B cell (primary cell): Measurements from ENCODE around the gene GP1BB. TPM values are rescaled to one million over a fixed set of nuclear protein-coding genes. Genes with fewer than 3 reads are reported as not detected.

Experiments
- ATAC-seq: fragments of 200-7000 bp; cut with Tn5 transposase; one replicate; pipeline ENCODE4 v1.10.0; 2021; ENCODE audit warnings: low read depth, mild to moderate bottlenecking, moderate number of reproducible peaks, moderate library complexity
- CTCF ChIA-PET: fragments of 350-600 bp; sonication (Branson Sonifier 250); formaldehyde crosslinking; loops from one replicate; lab custom pipeline; 2021; ENCODE audit warnings: antibody characterized with exemption, inconsistent platforms; lab: Charles Lee
- POLR2A ChIA-PET: fragments of 350-600 bp; sonication (Branson Sonifier 250); formaldehyde crosslinking; loops from one replicate; lab custom pipeline; 2021; ENCODE audit warnings: antibody characterized with exemption; lab: Charles Lee
- DNase-seq: peaks from one replicate; pipeline ENCODE4 v3.0.0; 2013
- H2AFZ ChIP-seq: 2 replicates; pipeline ENCODE4 v1.6.1; 2012; ENCODE audit warnings: mild to moderate bottlenecking, low read depth, low read length; ENCODE audit not compliant: insufficient read depth, poor library complexity, severe bottlenecking
- H3K27ac ChIP-seq, 2 donors: 1 replicate in 1 of 2; 2 replicates in 1 of 2; pipeline ENCODE4 v1.5.1; 2012 to 2013; ENCODE audit warnings: low read length in 2 of 2, mild to moderate bottlenecking in 2 of 2, moderate library complexity in 1 of 2
- H3K27me3 ChIP-seq, 4 experiments: fragments of 200-600 bp in 1 of 4; sonication (generic) in 1 of 4; replicated peaks in 1 of 4; 1 replicate in 2 of 4; 2 replicates in 2 of 4; pipeline versions ENCODE4 v1.6.1 to v1.7.0; 2013 to 2016; ENCODE audit warnings: low read length in 3 of 4, mild to moderate bottlenecking in 2 of 4, mixed read lengths in 1 of 4, moderate library complexity in 1 of 4; ENCODE audit not compliant: insufficient read depth in 4 of 4, control insufficient read depth in 3 of 4; ENCODE audit errors: control extremely low read depth in 1 of 4
- H3K36me3 ChIP-seq, 2 experiments: replicated peaks in 1 of 2; 1 replicate in 1 of 2; 2 replicates in 1 of 2; pipeline versions ENCODE4 v1.6.1 to v1.7.1; 2013; ENCODE audit warnings: low read length in 1 of 2; ENCODE audit not compliant: insufficient read depth in 2 of 2, control insufficient read depth in 1 of 2; ENCODE audit errors: control extremely low read depth in 1 of 2, extremely low read depth in 1 of 2
- H3K4me1 ChIP-seq, 2 donors: fragments of 200-600 bp in 1 of 2; sonication (generic) in 1 of 2; 1 replicate in 1 of 2; 2 replicates in 1 of 2; pipeline versions ENCODE4 v1.5.1 to v1.6.1; 2013 to 2017; ENCODE audit warnings: low read length in 2 of 2; ENCODE audit not compliant: control insufficient read depth in 2 of 2, insufficient read depth in 2 of 2
- H3K4me2 ChIP-seq: replicated peaks from 2 replicates; pipeline ENCODE3; 2012; ENCODE audit warnings: mild to moderate bottlenecking, low read depth, low read length; ENCODE audit not compliant: poor library complexity, severe bottlenecking
- H3K4me3 ChIP-seq, 5 experiments: fragments of 200-600 bp in 1 of 5; sonication (generic) in 1 of 5; 1 replicate in 3 of 5; 2 replicates in 2 of 5; pipeline versions ENCODE4 v1.5.1 to v1.7.0; 2011 to 2016; ENCODE audit warnings: low read length in 4 of 5, mild to moderate bottlenecking in 4 of 5, low read depth in 2 of 5, control low read depth in 1 of 5, moderate library complexity in 1 of 5; ENCODE audit not compliant: insufficient read depth in 1 of 5; ENCODE audit errors: control extremely low read depth in 1 of 5, extremely low read depth in 1 of 5
- H3K79me2 ChIP-seq: fragments of 200-600 bp; sonication (generic); one replicate; pipeline ENCODE4 v1.6.0; 2016; ENCODE audit warnings: low read length; ENCODE audit not compliant: control insufficient read depth, insufficient read depth
- H3K9ac ChIP-seq: fragments of 200-600 bp; sonication (generic); 2 replicates; pipeline ENCODE4 v1.6.1; 2017; ENCODE audit warnings: mild to moderate bottlenecking, low read length, moderate library complexity
- H3K9me3 ChIP-seq, 3 donors: one replicate each; pipeline versions ENCODE4 v1.6.1 to v1.7.1; 2013; ENCODE audit warnings: low read length in 2 of 3; ENCODE audit not compliant: control insufficient read depth in 2 of 3, insufficient read depth in 1 of 3; ENCODE audit errors: control extremely low read depth in 1 of 3
- H4K20me1 ChIP-seq: 2 replicates; pipeline ENCODE4 v1.6.0; 2012; ENCODE audit warnings: mild to moderate bottlenecking, low read length; ENCODE audit not compliant: insufficient read depth, control insufficient read depth, poor library complexity, severe bottlenecking
- H3K27ac Mint-ChIP-seq: one replicate; pipeline ENCODE4 v1.8.0; 2021; ENCODE audit warnings: mixed read lengths
- H3K27me3 Mint-ChIP-seq: one replicate; pipeline ENCODE4 v1.8.0; 2021; ENCODE audit warnings: mixed read lengths
- H3K4me1 Mint-ChIP-seq: one replicate; pipeline ENCODE4 v1.8.0; 2021; ENCODE audit warnings: mixed read lengths
- H3K4me3 Mint-ChIP-seq: one replicate; pipeline ENCODE4 v1.8.0; 2021; ENCODE audit warnings: mixed read lengths
- H3K9me3 Mint-ChIP-seq: one replicate; pipeline ENCODE4 v1.8.0; 2022; ENCODE audit warnings: mixed read lengths; ENCODE audit not compliant: insufficient read depth
- EZH2 ChIP-seq: IDR thresholded peaks from 2 replicates; pipeline ENCODE4 v1.6.1; 2012; ENCODE audit warnings: borderline replicate concordance, low read depth, mild to moderate bottlenecking, moderate library complexity, low read length; ENCODE audit not compliant: insufficient read depth, poor library complexity, severe bottlenecking
- WGBS: methylation state at CpG from one replicate; pipeline ENCODE4 v1.1.5; 2013; ENCODE audit warnings: missing lambda C conversion rate; ENCODE audit not compliant: insufficient coverage; 5-methylcytosine and 5-hydroxymethylcytosine counted together
- intact Hi-C: fragments of 100-400 bp; cut with micrococcal nuclease; formaldehyde crosslinking; loops from one replicate; pipeline ENCODE4 v1.10.0; 2022
- polyA plus RNA-seq: library from polyadenylated mRNA; depleted of rRNA; stranded (reverse); fragments of >200 nt; gene quantifications from 2 replicates; pipeline ENCODE4 v1.2.3, GENCODE V29; 2012
- total RNA-seq, 2 donors: library from RNA; stranded (reverse); fragments of 120-200 nt in 1 of 2; gene quantifications; 1 replicate in 1 of 2; 2 replicates in 1 of 2; pipeline versions ENCODE4 v1.2.3 to v1.2.4, GENCODE V29; 2013 to 2022
- TF ChIP-seq, protein P1 (sequence below): fragments of 200-600 bp; IDR thresholded peaks from one replicate; pipeline ENCODE4 v1.8.0; 2022; ENCODE audit warnings: antibody characterized with exemption, mild to moderate bottlenecking

GP1BB gene
- total and polyA plus RNA-seq, 2 donors (not counting 1 experiment from before 2014, with no cell fraction given), result 0.31 TPM; not detected in 1

DNA sequence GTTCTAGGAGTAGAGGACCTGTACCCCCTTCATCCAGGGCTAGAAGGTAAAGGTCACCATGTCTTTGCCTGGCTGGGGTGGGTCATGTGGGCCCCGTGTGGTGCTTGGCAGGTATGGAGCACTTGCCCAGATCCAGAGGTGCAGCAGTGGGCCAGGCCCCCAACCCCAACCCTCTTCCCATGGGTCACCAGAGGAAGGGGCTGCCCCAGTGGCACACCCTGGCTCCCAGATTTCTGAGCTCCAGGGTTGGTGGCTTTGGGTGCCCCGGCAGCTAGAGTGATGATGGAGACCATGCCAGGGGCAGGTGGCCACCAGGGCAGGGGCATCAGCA lies 2.4 kb upstream of the GP1BB start:
- Histone ChIP-seq H3K79me2 (no peaks in the 10 kb centered on the region), H3K36me3 (no peaks in the 10 kb centered on the region), H3K9me3 (peaks cover 0 to 17% (median 0%) of the 10 kb centered on the region in 3 donors), H4K20me1 (no peaks in the 10 kb centered on the region), H3K27me3 (peaks cover 0 to 66% (median 20%) of the 10 kb centered on the region in 4 experiments), H3K9ac (no peak overlapping the region), H3K4me3 (no peak overlapping the region), H2AFZ (no peak overlapping the region), H3K4me1 (peaks cover 18 to 28% of the 10 kb centered on the region in 2 donors), H3K27ac (no peak overlapping the region), H3K4me2 (no peak overlapping the region)
- H3K4me1 Mint-ChIP-seq, result peaks cover 22% of the 10 kb centered on the region
- no peak overlapping the region for H3K27ac Mint-ChIP-seq
- no peak overlapping the region for H3K4me3 Mint-ChIP-seq
- H3K27me3 Mint-ChIP-seq, result peaks cover 46% of the 10 kb centered on the region
- TF ChIP-seq, protein P1, sequence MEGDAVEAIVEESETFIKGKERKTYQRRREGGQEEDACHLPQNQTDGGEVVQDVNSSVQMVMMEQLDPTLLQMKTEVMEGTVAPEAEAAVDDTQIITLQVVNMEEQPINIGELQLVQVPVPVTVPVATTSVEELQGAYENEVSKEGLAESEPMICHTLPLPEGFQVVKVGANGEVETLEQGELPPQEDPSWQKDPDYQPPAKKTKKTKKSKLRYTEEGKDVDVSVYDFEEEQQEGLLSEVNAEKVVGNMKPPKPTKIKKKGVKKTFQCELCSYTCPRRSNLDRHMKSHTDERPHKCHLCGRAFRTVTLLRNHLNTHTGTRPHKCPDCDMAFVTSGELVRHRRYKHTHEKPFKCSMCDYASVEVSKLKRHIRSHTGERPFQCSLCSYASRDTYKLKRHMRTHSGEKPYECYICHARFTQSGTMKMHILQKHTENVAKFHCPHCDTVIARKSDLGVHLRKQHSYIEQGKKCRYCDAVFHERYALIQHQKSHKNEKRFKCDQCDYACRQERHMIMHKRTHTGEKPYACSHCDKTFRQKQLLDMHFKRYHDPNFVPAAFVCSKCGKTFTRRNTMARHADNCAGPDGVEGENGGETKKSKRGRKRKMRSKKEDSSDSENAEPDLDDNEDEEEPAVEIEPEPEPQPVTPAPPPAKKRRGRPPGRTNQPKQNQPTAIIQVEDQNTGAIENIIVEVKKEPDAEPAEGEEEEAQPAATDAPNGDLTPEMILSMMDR, result no peak
- no peak for TF ChIP-seq EZH2
- DNase-seq (no peak), ATAC-seq (no peak)
- ChIA-PET CTCF (interaction anchor here (1.1 kb wide), 1 partner anchor 10 kb away, joined by 4 read pairs; no protein-coding TSS in a partner anchor), POLR2A (no interaction called here)
- H3K9me3 Mint-ChIP-seq, result no peaks in the 10 kb centered on the region
- intact Hi-C loops, result no loop called here
- 94% methylated on average over 2 of the region's 2 CpGs for WGBS

GRCh38 chr22:19721330-19722177 lies 1.8 kb upstream of the GP1BB start:
- no peak overlapping the region for H3K4me3 Mint-ChIP-seq
- ATAC-seq, result no peak
- H3K27me3 ChIP-seq, result peaks cover 0 to 60% (median 18%) of the 10 kb centered on the region in 4 experiments

More at GRCh38 chr22:19721330-19722177, 1.8 kb upstream of the GP1BB start:
- H2AFZ ChIP-seq, result no peak overlapping the region
- H3K4me2 ChIP-seq, result no peak overlapping the region
- no peak overlapping the region for H3K4me3 ChIP-seq
- Mint-ChIP-seq H3K9me3 (no peaks in the 10 kb centered on the region), H3K4me1 (peaks cover 22% of the 10 kb centered on the region), H3K27me3 (peaks cover 46% of the 10 kb centered on the region), H3K27ac (no peak overlapping the region)
- TF ChIP-seq EZH2, result no peak
- TF ChIP-seq, protein P1, result no peak
- DNase-seq, result no peak
- H3K9ac ChIP-seq, result no peak overlapping the region
- no peaks in the 10 kb centered on the region for H4K20me1 ChIP-seq
- POLR2A ChIA-PET, result no interaction called here
- H3K9me3 ChIP-seq, result peaks cover 0 to 14% (median 0%) of the 10 kb centered on the region in 3 donors
- intact Hi-C loops, result no loop called here
- no peak overlapping the region for H3K27ac ChIP-seq
- CTCF ChIA-PET, result interaction anchor here (0.7 to 1.1 kb wide), 2 partner anchors 9 to 89 kb away, joined by 3 to 4 read pairs; no protein-coding TSS in a partner anchor
- no peaks in the 10 kb centered on the region for H3K79me2 ChIP-seq
- H3K4me1 ChIP-seq, result peaks cover 18 to 28% of the 10 kb centered on the region in 2 donors
- no peaks in the 10 kb centered on the region for H3K36me3 ChIP-seq
- WGBS, result 98% methylated on average over 28 of the region's 44 CpGs
